ENCODE measurements around the gene AGAP1.
A peak's percentile ranks its signal among the peaks of the same experiment; 100 is the strongest.

Gene AGAP1

DNA sequence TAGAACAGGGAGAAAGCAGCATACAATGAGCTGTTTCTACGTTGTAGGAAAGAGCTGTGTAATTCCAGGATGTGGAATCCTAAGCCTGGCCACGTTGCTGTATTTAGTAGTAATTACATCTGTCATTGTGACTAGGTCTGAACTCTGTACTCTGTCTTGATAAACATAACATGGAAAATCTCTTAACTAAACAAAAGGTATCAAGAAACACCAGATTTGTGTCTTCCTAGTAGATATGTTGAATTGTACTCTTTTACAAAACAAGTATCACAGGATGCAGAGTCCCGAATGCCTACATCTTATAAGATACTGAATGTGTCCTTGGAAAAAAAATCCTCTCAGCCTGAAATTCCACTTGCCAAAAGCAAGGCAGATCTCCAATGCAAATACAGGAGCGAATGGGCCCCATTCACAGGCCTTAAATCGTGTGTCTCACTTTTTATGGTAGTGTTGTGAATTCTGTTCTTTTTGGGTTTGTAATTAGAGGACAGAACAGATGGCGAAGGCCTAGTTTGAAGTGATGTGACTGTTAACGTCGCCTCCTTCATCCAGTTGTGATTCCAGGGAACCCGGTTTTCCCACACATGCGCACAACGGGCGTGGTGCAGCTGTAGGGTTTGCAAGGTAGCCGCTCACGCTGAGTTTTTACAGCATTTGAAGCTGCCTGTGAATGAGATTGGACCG, 427.8 kb downstream of the AGAP1 start:
- DNase-seq (ENCODE audit: insufficient read length, low spot score) = no peak
- FAIRE-seq = no peak

DNA sequence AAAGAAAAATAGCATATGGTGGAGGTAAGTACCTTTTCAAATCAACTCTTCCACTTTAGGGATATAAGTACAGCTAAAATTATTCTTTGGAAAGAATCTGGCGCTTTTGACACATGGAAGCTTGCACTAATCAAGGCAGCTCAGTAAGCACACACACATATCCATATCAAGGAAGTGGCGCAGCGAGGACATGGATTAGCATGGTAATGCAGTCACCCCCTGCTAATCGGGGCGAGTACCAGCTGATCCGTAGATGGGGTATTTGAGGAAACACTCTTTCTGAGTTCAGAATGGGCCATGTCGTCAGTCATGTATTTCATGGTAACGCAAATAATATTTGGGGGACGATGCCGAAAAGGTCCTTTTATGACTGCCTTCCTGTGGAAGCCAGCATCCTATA, 429.0 kb downstream of the AGAP1 start:
- no peak for FAIRE-seq

DNA sequence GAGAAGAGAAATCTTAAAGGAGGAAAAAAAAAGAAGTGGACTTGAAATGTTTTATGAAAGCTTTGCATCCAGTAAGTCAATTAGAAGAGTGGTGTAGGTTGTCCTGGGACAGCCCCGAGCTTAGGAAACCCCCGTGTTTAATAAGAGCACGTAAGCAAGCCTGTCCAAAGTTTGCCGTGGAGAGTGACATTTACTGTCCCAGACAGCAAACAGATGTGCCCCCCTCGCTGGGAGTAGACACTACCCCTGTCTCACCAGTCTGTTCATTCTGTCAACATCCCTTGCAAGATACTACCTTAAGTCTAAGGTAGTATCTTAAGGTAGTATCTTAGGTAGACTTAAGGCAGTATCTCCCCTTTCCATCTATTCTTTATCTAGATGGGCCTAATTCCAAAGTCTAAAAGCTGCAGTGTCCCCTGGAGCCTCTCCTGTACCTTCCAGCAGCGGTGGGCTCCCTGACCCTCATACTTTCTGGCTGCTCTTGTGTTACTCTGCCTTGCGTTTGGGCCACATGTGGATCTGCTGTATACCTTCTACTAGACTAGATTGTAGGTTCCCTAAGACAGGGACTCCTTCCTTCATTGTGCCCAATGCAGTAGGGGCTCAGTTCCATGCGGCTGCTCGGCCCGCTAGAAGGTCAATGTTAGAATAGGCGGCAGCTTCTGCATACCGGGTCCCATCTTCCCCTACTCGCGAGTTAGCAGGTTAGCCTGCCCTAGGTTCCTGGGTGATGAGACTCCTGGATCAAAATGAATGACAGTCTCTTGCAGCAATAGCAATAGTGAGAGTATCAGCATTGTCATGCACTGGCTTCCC, 430.2 kb downstream of the AGAP1 start:
- DNase-seq (ENCODE audit: insufficient read length, low spot score) = no peak
- FAIRE-seq = no peak

More for the DNA sequence above, 429.0 kb downstream of the AGAP1 start:
- no peak for DNase-seq (ENCODE audit: insufficient read length, low spot score)

DNA sequence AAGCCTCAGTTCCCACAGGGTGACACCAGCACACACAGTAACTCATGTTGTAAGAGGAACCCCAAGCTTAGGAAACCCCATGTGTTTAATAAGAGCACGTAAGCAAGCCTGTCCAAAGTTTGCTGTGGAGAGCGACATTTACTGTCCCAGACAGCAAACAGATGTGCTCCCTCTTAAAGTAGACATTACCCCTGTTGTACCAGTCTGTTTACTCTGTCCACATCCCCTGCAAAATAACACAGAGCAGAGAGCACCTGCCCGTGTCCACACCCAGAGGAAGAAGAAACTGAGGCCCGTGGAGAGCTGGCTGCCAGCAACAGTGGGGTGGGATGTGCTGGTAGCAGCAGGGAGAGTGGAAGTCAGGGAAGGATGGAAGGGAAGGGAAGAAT, 430.8 kb downstream of the AGAP1 start:
- FAIRE-seq (no peak), DNase-seq (ENCODE audit: insufficient read length, low spot score) (no peak)

DNA sequence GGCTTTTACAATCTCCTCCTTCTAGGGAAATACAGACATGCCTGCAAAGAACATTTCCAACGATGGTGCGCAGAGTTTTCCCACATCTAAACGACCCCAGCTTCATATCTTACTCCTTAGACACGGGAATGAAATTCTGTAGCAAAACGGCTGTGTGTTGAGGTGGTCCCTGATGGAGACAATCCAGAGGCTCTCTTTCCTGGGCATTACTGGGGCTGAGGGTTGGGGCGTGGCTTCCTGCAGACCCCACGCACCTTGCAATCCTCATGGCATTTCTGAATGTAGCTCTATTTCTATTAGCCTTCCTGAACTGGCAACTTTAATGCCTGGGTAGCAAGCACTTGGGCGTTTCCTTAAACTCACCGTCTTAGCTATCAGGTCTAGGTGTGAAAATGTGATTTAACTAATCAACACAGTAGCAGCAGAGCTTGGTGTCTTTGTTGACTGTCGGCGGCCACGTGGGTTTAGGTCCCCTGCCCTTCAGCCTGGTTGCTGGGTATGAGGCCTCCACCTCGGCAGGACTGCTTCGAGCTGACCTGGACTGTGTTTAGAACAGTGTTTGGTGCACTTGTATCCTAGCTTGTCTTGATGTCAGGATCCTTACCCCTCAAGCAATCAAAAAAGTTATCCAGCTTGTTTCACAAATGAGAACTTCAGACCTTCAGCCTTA, 431.5 kb downstream of the AGAP1 start:
- no peak for DNase-seq (ENCODE audit: insufficient read length, low spot score)
- no peak for FAIRE-seq

DNA sequence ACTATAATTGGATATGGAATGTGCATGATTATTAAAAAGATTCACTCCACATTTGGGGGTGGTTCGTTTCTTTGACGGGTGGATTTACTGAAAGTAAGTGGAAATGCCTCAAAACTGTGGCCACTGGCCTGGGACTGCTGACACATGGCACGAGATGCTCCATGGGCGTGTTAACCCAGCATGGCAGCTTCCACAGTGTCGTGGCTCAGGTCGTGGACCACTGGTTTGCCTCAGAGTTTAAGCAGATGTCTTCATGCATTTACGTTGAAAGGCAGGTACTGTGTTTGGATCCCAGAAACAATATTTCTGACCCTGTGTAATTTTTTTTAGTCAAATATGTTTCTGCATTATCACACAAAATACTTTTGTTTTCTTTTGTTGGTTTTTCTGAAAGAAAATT, 432.4 kb downstream of the AGAP1 start:
- no peak for DNase-seq (ENCODE audit: insufficient read length, low spot score)
- no peak for FAIRE-seq

DNA sequence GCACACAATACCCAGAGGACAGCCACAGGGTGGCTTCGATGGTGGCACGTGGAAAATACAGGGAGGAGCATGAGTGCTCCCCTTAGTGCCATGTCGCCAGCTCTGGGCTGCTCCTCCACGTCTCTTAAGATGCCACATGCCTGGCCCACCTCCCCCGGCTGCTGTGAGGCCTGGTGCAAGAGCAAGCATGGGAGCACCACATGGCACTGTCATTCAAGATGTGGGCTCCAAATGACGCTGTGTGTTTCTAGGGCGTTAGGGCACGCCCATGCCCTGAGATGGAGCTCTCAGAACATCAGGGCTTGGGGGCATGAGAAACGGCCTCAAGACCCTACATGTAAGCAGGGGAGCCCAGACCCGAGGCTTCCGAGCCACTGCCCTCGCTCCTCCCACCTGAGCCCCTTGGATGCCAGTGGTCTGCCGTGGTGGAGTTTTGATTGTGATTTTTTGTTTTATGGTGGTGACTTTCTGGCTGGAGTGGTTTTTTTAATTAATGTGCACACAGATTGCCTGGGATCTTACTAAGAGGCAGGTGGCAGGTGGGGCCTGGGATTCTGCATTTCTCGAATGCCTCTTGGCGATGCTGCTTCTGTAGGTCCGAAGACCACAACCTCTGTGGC, 435.0 kb downstream of the AGAP1 start:
- FAIRE-seq (no peak), DNase-seq (ENCODE audit: insufficient read length, low spot score) (no peak)

DNA sequence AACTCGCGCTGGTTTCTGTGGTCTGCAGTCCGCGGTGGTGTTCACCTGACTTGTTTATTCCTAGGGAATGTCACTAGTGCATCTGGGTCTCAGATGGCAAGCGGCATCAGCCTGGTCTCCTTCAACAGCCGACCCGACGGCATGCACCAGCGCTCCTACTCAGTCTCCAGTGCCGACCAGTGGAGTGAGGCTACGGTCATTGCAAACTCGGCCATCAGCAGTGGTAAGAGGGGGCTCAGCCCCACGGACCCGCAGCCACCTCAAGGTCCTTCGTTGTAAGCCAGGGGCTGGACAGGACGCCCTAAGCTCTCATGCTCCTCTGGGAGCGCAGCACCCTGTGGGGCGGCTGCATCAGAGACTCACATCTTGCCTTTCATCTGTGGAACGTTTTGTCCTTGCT, 436.9 kb downstream of the AGAP1 start:
- no peak for DNase-seq (ENCODE audit: insufficient read length, low spot score)
- FAIRE-seq = no peak

DNA sequence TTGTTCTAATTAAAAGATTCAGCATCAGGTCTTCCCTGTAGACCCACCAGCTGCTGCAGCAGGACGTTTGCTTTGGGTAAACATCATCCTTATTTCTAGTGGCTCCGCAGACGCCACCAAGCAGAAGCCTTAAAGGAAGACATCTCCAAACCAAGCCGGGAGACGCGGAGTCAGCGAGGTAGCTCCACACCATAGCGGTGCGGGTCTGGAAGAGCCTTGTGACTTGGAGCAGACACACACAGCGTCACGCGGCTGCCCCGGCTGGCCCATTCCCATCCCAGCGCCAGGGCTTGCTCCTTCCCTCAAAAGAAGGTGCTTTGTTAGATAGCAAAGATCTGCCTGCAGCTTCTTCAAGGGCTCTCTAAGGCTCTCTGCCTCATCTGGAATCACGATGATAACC, 437.8 kb downstream of the AGAP1 start:
- no peak for DNase-seq (ENCODE audit: insufficient read length, low spot score)
- FAIRE-seq = no peak

DNA sequence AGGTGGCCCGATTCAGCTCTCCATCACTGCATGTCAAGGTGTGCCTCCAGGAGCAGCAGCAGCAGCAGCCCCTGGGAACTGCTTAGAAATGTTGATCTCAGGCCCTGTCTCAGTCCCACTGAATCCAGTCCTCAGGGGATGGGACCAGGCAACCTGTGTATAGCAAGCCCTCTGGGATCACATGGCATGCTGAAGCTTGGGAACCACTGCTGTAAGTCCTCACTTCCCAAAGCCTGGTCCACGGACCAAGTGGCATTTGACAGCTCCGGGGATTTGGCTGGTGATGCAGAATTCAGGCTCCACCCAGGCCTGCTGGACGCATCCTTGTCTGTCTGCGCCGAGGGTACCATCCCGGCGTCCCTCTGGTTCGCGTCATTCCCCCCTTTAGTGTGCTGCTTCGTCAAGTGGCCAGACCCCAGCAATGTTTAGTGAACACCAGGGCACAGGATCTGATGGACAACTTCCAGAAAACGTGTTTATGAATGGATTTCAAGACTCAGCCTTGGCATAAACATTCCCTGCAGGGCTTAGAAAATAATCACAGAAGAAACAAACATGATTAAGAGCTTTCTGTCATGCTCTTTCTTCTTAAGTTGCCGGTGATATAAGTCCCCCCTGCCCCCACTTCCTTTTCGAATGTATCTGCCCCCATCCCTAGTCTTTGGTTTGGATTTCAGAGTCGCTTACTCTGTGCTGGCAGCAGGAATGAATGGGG, 440.4 kb downstream of the AGAP1 start:
- DNase-seq (ENCODE audit: insufficient read length, low spot score) = no peak
- no peak for FAIRE-seq

DNA sequence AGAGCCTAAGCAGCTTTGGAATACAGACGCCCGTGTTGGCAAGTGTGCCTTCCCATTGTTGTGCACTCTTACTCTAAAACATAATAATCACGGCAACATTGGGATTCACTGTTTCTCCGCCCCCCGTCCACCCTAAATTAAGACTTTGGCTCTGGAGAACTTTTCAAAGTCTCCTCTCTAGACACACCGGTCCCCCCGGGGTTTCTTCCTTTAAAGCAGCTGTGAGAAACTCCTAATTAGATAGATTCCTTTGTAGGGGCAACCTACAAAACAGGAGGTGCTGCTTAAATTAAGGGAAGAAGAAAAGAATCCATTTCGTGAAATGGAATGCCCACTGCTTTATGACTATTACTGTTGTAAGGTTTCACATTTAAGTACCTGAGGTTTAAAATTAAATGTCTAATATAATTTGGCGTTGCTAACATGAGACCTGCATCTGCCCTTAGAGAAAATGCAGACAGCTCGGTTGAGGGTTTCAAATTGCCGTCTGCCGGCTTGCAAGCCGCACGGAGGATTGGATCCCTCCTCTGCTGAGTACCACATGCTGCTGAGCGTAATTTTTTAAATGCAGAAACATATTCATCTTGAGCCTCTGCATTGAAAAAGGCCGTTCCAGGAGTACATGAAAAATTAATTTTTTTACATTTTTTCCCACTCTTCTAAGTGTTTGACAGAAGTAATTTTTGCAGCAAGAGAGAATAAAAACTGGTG, 441.1 kb downstream of the AGAP1 start:
- DNase-seq (ENCODE audit: insufficient read length, low spot score) (no peak), FAIRE-seq (no peak)

DNA sequence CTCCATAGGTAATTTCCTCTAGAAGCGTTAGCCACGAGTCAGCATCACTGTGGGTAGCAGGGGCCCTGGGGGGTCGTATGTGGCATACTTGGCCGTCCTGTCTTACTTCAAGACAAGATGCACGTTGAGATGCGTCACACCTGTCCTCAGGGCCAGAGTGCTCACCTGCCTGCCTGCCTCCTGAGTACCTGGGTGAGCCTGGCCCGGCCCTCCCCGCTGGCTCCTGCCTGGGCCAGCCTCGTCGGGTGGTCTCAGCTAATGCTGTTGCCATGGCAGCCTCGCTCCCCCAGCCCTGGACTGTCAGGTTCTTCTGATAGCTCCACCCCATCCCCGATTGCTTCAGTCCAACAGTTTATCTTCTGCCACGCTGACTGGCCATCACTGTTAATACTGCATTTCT, 441.9 kb downstream of the AGAP1 start:
- DNase-seq (ENCODE audit: insufficient read length, low spot score) (no peak), FAIRE-seq (no peak)

DNA sequence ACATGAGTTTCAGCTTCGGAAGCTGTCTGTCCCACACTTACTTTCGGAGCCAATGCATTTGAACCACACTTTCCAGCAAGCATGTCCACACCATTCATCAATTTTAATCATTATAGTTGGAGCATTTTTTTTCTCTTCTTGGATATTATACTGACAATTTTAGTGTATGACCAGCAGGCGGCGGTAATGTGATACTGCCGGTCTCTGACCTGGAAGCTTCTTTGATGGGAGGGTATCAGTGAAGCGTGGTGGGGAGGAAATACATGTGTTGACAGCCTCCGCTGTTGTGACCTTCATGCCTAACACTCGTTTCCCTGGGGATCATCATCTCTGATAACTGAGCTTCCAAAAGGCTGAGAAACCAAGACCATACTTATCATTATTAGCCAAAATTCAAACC, 442.6 kb downstream of the AGAP1 start:
- DNase-seq (ENCODE audit: insufficient read length, low spot score) = no peak
- FAIRE-seq = no peak

DNA sequence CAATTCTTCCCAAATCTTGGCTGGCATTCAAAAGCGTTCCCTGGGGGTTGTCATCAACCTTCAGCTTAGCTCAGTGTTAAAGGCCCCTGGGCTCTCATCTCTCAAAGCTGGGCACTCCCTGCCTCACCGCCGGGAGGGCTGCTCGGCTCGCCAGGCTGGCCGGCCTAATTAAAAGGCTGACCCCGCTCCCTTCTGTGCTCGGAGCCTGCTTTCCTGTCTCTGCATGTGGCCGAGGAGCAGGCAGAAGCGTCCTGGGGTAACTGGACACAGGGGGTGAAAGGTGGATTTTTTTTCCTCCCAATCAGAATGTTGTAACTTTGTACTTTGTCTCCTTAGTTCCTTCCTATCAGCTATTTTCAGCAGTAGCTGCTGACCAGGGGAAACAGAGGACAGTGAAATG, 443.2 kb downstream of the AGAP1 start:
- no peak for FAIRE-seq
- no peak for DNase-seq (ENCODE audit: insufficient read length, low spot score)

DNA sequence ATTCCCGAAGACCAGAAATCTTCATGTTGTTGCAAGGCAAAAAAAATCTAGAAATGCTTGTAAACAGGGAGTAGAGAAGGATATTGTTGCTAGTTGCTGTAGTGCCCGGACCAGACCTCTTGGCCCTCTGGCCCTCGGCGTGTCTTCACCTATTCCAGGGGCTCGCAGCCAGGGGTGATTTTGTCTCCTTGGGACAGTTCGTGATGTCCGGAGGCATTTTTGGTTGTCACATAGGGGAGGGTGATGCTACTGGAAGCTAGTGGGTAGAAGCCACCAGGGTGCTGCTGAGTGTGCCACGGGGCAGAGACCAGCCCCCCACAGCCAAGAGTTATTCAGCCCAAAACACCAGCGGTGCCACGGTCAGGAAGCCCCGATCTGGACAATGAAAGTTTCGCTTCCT, 443.7 kb downstream of the AGAP1 start:
- DNase-seq (ENCODE audit: insufficient read length, low spot score) = no peak
- FAIRE-seq = no peak

DNA sequence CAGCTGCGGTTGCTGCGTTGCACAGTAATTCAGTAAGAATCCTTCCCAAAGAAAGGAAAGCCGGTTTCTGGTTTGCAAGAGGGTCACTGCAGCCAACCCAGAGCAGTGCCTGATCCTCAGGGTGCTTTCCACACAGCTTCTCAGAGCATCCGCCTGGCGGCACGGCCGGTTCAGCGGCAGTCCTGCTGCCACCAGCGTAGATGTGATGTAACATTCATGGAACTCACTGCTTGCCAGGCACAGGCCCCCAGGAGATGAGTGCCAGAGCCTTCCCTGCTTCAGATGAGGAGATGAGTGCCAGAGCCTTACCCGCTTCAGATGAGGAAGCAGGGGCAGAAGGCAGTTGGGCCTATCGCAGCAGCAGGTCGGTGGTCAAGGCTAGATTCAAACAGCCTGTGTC, 444.1 kb downstream of the AGAP1 start:
- FAIRE-seq = no peak
- DNase-seq (ENCODE audit: insufficient read length, low spot score) = no peak

DNA sequence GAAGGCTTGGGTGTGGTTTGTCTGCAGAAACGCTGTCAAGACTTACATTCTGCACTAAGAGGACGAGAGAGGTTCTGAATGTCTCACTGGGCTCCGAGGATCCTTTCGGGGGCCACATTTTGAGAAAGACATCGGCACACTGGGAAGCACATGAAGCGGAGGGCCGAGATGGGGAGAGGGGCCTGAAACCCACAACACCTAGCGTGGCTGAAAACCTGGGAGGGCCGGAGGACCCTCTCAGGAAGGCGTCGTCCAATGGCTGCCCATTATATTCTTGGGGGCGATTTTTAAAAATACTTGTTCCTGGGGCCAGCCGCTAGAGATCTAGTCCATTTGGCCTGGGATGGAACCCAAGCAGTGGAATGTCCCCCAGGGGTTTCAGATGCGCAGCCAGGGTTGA, 444.8 kb downstream of the AGAP1 start:
- DNase-seq (ENCODE audit: insufficient read length, low spot score) = no peak
- no peak for FAIRE-seq

DNA sequence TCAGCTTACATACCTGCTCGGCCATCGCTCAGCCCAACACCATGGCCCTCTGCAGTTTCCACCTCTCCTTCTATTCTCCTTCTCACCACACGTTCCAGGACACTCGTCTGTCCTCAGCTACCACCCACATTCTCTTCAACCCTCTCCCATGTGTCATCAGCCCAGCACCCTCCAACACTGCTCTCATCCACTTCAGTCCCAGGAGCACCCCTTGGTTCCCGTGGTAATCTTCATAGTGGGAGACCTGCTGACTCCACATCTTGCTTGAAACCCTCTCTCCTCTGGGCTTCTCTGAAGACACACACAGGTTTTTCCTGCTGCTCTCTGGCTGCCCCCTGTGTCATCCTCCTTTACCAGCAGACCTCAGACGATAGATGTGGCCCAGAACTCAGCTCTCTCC, 445.6 kb downstream of the AGAP1 start:
- FAIRE-seq = peak; percentile 36

DNA sequence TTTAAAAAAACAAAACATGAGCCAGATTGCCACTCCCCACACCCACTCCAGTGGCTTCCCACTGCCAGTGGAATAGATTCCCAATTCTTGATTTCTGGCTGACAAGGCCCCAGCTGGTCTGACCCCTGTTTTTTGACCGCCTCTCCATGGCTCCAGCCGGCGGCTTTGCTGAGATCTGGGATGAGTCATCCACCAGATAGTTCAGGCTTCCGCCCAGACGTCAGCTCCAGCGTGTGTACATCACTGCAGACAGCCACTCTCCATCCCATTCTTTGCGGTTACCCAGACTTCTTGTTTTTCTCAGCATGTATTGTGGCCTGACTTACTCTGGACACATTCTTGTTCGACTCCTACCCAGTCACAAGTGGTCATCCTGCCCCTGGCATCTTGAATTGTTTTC, 446.5 kb downstream of the AGAP1 start:
- FAIRE-seq (peak; percentile 96), DNase-seq (ENCODE audit: insufficient read length, low spot score) (peak; percentile 95)

More for the DNA sequence above, 445.6 kb downstream of the AGAP1 start:
- DNase-seq (ENCODE audit: insufficient read length, low spot score) = no peak

DNA sequence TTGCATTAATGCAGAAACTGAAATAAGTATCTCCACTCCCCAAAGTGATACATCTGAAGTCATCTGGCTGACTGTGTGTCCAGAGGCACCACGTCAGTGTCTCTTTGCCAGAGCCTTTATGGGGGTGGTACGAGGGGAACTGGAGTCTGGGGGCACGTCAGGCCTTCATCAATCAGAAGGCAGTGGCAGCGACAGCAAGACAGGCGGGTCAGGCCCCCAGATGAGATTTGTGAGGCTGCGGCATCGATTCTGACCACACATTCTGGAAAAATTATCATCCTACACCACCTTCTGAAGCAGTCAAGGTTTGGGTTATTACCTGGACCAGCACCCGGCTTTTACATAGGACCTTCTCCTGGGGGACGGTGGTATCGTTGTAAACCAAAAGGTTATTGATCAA, 450.7 kb downstream of the AGAP1 start:
- DNase-seq (ENCODE audit: insufficient read length, low spot score) (no peak), FAIRE-seq (no peak)
